ENCODE data around the gene C6orf58.
"Not testable (repeated sequence)": the region's sequence is repeated elsewhere in the genome, so short reads cannot be mapped to it uniquely, and the experiment has no call there.

Gene C6orf58

GRCh38 chr6:127590344-127590743 lies 13.4 kb downstream of the C6orf58 start:
- H3K4me3 ChIP-seq (ENCODE audit: low read depth, low read length), result no peak overlapping the region

GRCh38 chr6:127592964-127593363 lies 16.0 kb downstream of the C6orf58 start:
- no peak overlapping the region for H3K4me3 ChIP-seq (ENCODE audit: low read depth, low read length)

GRCh38 chr6:127593456-127593855 lies 16.5 kb downstream of the C6orf58 start:
- H3K4me3 ChIP-seq (ENCODE audit: low read depth, low read length), result not testable (repeated sequence)

GRCh38 chr6:127606131-127606562 lies 29.2 kb downstream of the C6orf58 start:
- H3K4me3 ChIP-seq (ENCODE audit: low read depth, low read length), result no peak overlapping the region

- H3K4me3 ChIP-seq (ENCODE audit: low read depth, low read length), result no peak overlapping the region
These were observed 31.7 kb downstream of the C6orf58 start for GRCh38 chr6:127608554-127609270.

GRCh38 chr6:127618729-127619128 lies 41.8 kb downstream of the C6orf58 start:
- no peak overlapping the region for H3K4me3 ChIP-seq (ENCODE audit: low read depth, low read length)

GRCh38 chr6:127630800-127631199 lies 53.8 kb downstream of the C6orf58 start:
- H3K4me3 ChIP-seq (ENCODE audit: low read depth, low read length), result no peak overlapping the region

GRCh38 chr6:127634178-127634577 lies 57.2 kb downstream of the C6orf58 start:
- no peak overlapping the region for H3K4me3 ChIP-seq (ENCODE audit: low read depth, low read length)

GRCh38 chr6:127635091-127635490 lies 58.1 kb downstream of the C6orf58 start:
- no peak overlapping the region for H3K4me3 ChIP-seq (ENCODE audit: low read depth, low read length)

- H3K4me3 ChIP-seq (ENCODE audit: low read depth, low read length), result no peak overlapping the region
These were observed 60.9 kb downstream of the C6orf58 start for GRCh38 chr6:127637830-127638409.
